ENCODE results near the gene BRCC3.

Gene BRCC3

GRCh38 chrX:155027509-155028066, 43.7 kb upstream of the BRCC3 start:
- in situ Hi-C loops (cut with MboI; ENCODE audit: low pct_unique_long_range_greater_than_20kb, low sequenced_read_pairs, unreplicated experiment) = no loop called here
- DNase-seq (ENCODE audit: low spot score) = no peak
- TF ChIP-seq CTCF (IDR thresholded peaks at IDR 0.05; ENCODE audit: extremely low read depth, insufficient read depth, missing control alignments) = no peak

GRCh38 chrX:155028129-155028528, 43.2 kb upstream of the BRCC3 start:
- DNase-seq (ENCODE audit: low spot score) = no peak
- TF ChIP-seq CTCF (IDR thresholded peaks at IDR 0.05; ENCODE audit: extremely low read depth, insufficient read depth, missing control alignments) = peak; percentile 15
- in situ Hi-C loops (cut with MboI; ENCODE audit: low pct_unique_long_range_greater_than_20kb, low sequenced_read_pairs, unreplicated experiment) = no loop called here

GRCh38 chrX:155028877-155029291, 42.4 kb upstream of the BRCC3 start:
- in situ Hi-C loops (cut with MboI; ENCODE audit: low pct_unique_long_range_greater_than_20kb, low sequenced_read_pairs, unreplicated experiment) = no loop called here
- no peak for DNase-seq (ENCODE audit: low spot score)
- TF ChIP-seq CTCF (IDR thresholded peaks at IDR 0.05; ENCODE audit: extremely low read depth, insufficient read depth, missing control alignments) = no peak

GRCh38 chrX:155031657-155032056, 39.7 kb upstream of the BRCC3 start:
- no peak for TF ChIP-seq CTCF (IDR thresholded peaks at IDR 0.05; ENCODE audit: extremely low read depth, insufficient read depth, missing control alignments)
- DNase-seq (ENCODE audit: low spot score) = no peak
- in situ Hi-C loops (cut with MboI; ENCODE audit: low pct_unique_long_range_greater_than_20kb, low sequenced_read_pairs, unreplicated experiment) = no loop called here

GRCh38 chrX:155035688-155036087, 35.6 kb upstream of the BRCC3 start:
- DNase-seq (ENCODE audit: low spot score) = no peak
- no peak for TF ChIP-seq CTCF (IDR thresholded peaks at IDR 0.05; ENCODE audit: extremely low read depth, insufficient read depth, missing control alignments)
- in situ Hi-C loops (cut with MboI; ENCODE audit: low pct_unique_long_range_greater_than_20kb, low sequenced_read_pairs, unreplicated experiment) = no loop called here

- TF ChIP-seq CTCF (IDR thresholded peaks at IDR 0.05; ENCODE audit: extremely low read depth, insufficient read depth, missing control alignments) = no peak
- no peak for DNase-seq (ENCODE audit: low spot score)
- in situ Hi-C loops (cut with MboI; ENCODE audit: low pct_unique_long_range_greater_than_20kb, low sequenced_read_pairs, unreplicated experiment) = no loop called here
Observed at GRCh38 chrX:155046129-155046810, 25.0 kb upstream of the BRCC3 start.
